PFSK-1 (cell line): ENCODE results near the gene KLHL22.

Source experiments
- FOXP2 ChIP-seq: optimal IDR thresholded peaks from 2 replicates; pipeline ENCODE3; 2011; ENCODE audit warnings: borderline replicate concordance, control low read depth, inconsistent platforms; ENCODE audit not compliant: insufficient read depth; ENCODE audit errors: extremely low read length, extremely low read depth
- POLR2AphosphoS5 ChIP-seq: IDR thresholded peaks from 2 replicates; pipeline ENCODE4 v1.6.1; 2012; ENCODE audit warnings: low read depth, mild to moderate bottlenecking, control low read depth, low read length, moderate library complexity
- SIN3A ChIP-seq: IDR thresholded peaks from 2 replicates; pipeline ENCODE4 v1.6.1; 2012; ENCODE audit warnings: mild to moderate bottlenecking, low read length, moderate library complexity, borderline replicate concordance; ENCODE audit not compliant: insufficient read depth
- TAF1 ChIP-seq: IDR thresholded peaks from 2 replicates; pipeline ENCODE4 v1.6.1; 2012; ENCODE audit warnings: low read length, control low read depth, borderline replicate concordance; ENCODE audit not compliant: insufficient read depth
- TF ChIP-seq, protein P1 (sequence below), 2 experiments: IDR thresholded peaks; 2 replicates each; pipeline versions ENCODE4 v1.6.1 to v1.8.0; 2011 to 2012; ENCODE audit warnings: low read depth in 2 of 2, low read length in 2 of 2, control low read depth in 1 of 2, inconsistent platforms in 1 of 2, mild to moderate bottlenecking in 1 of 2, moderate library complexity in 1 of 2; ENCODE audit not compliant: insufficient read depth in 1 of 2

The KLHL22 gene

GRCh38 chr22:20420157-20420842, 75.3 kb downstream of the KLHL22 start:
- TF ChIP-seq TAF1, result no peak
- TF ChIP-seq POLR2AphosphoS5, result no peak
- TF ChIP-seq, protein P1, sequence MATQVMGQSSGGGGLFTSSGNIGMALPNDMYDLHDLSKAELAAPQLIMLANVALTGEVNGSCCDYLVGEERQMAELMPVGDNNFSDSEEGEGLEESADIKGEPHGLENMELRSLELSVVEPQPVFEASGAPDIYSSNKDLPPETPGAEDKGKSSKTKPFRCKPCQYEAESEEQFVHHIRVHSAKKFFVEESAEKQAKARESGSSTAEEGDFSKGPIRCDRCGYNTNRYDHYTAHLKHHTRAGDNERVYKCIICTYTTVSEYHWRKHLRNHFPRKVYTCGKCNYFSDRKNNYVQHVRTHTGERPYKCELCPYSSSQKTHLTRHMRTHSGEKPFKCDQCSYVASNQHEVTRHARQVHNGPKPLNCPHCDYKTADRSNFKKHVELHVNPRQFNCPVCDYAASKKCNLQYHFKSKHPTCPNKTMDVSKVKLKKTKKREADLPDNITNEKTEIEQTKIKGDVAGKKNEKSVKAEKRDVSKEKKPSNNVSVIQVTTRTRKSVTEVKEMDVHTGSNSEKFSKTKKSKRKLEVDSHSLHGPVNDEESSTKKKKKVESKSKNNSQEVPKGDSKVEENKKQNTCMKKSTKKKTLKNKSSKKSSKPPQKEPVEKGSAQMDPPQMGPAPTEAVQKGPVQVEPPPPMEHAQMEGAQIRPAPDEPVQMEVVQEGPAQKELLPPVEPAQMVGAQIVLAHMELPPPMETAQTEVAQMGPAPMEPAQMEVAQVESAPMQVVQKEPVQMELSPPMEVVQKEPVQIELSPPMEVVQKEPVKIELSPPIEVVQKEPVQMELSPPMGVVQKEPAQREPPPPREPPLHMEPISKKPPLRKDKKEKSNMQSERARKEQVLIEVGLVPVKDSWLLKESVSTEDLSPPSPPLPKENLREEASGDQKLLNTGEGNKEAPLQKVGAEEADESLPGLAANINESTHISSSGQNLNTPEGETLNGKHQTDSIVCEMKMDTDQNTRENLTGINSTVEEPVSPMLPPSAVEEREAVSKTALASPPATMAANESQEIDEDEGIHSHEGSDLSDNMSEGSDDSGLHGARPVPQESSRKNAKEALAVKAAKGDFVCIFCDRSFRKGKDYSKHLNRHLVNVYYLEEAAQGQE (IDR thresholded peaks at IDR 0.05; ENCODE audit: insufficient read depth in 1 of 2, low read depth in 2 of 2, low read length in 2 of 2), result no peak
- no peak for TF ChIP-seq FOXP2
- TF ChIP-seq SIN3A, result no peak

DNA sequence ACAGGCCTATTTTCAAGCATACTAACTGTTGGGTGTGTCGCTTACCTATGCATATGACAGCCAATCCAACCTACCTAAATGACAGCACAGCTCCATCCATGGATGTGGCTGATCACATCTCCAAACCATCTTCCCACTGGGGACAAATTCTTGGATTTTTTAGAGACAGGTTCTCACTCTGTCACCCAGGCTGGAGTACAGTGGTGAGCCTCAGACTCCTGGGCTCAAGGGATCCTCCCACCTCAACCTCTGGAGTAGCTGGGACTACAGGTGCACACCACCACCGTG, 76.0 kb downstream of the KLHL22 start:
- TF ChIP-seq SIN3A (no peak), POLR2AphosphoS5 (no peak)

GRCh38 chr22:20418211-20418788, 77.3 kb downstream of the KLHL22 start:
- TF ChIP-seq POLR2AphosphoS5 (no peak), FOXP2 (peak; percentile 36)

- TF ChIP-seq, protein P1 (IDR thresholded peaks at IDR 0.05; ENCODE audit: insufficient read depth in 1 of 2, low read depth in 2 of 2, low read length in 2 of 2), result no peak
- TF ChIP-seq SIN3A, result no peak
- TF ChIP-seq POLR2AphosphoS5, result no peak
- TF ChIP-seq FOXP2, result no peak
- TF ChIP-seq TAF1, result no peak
Measured at GRCh38 chr22:20414450-20414849, 81.1 kb downstream of the KLHL22 start.

GRCh38 chr22:20414059-20414440, 81.5 kb downstream of the KLHL22 start:
- TF ChIP-seq SIN3A, result no peak
- TF ChIP-seq FOXP2, result no peak
- TF ChIP-seq POLR2AphosphoS5, result no peak
- TF ChIP-seq, protein P1 (IDR thresholded peaks at IDR 0.05; ENCODE audit: insufficient read depth in 1 of 2, low read depth in 2 of 2, low read length in 2 of 2), result no peak

GRCh38 chr22:20413217-20414058, 82.2 kb downstream of the KLHL22 start:
- no peak for TF ChIP-seq POLR2AphosphoS5
- TF ChIP-seq, protein P1 (IDR thresholded peaks at IDR 0.05; ENCODE audit: insufficient read depth in 1 of 2, low read depth in 2 of 2, low read length in 2 of 2), result no peak
- no peak for TF ChIP-seq FOXP2
- TF ChIP-seq TAF1, result no peak
- no peak for TF ChIP-seq SIN3A
